Esophagus squamous epithelium (tissue), 5 donors: ENCODE results near the gene SLC51A. TPM values are rescaled to one million over a fixed set of nuclear protein-coding genes. Genes with fewer than 3 reads are reported as not detected.

Experiments
- DNase-seq: peaks from one replicate; lab custom pipeline; 2025; lab: John Stamatoyannopoulos, UW
- H3K27ac ChIP-seq, 4 donors: fragments of 200-600 bp; sonication (generic); one replicate each; pipeline ENCODE4 v1.5.1; 2016 to 2019; ENCODE audit warnings: mild to moderate bottlenecking in 1 of 4
- H3K27me3 ChIP-seq, 4 donors: fragments of 200-600 bp; sonication (generic); 1 replicate in 3 of 4; 2 replicates in 1 of 4; pipeline versions ENCODE4 v1.5.1 to v1.6.0; 2017 to 2021; ENCODE audit warnings: antibody characterized with exemption in 1 of 4
- H3K36me3 ChIP-seq, 3 donors: fragments of 200-600 bp; sonication (generic); one replicate each; pipeline ENCODE4 v1.5.1; 2016 to 2019
- H3K4me1 ChIP-seq, 3 donors: fragments of 200-600 bp; sonication (generic); one replicate each; pipeline ENCODE4 v1.5.1; 2017 to 2019
- H3K4me3 ChIP-seq, 4 donors: fragments of 200-600 bp; sonication (generic); 1 replicate in 3 of 4; 2 replicates in 1 of 4; pipeline ENCODE4 v1.5.1; 2016 to 2019; ENCODE audit warnings: mild to moderate bottlenecking in 2 of 4, moderate library complexity in 1 of 4
- H3K9me3 ChIP-seq, 3 donors: fragments of 200-600 bp; sonication (generic); one replicate each; pipeline ENCODE4 v1.5.1; 2016 to 2019
- CTCF ChIP-seq, 6 experiments: fragments of 450-650 bp in 4 of 6; fragments of 200-600 bp in 2 of 6; sonication (generic) in 2 of 6; IDR thresholded peaks; one replicate each; pipeline ENCODE4 v1.5.1; 2016 to 2019; ENCODE audit warnings: antibody characterized with exemption in 6 of 6, mild to moderate bottlenecking in 4 of 6, moderate library complexity in 4 of 6
- POLR2A ChIP-seq, 4 donors: fragments of 450-650 bp; IDR thresholded peaks; one replicate each; pipeline ENCODE4 v1.6.1; 2017; ENCODE audit warnings: antibody characterized with exemption in 4 of 4, mild to moderate bottlenecking in 4 of 4, moderate library complexity in 3 of 4
- WGBS, 2 donors: methylation state at CpG; one replicate each; pipeline ENCODE4 v1.1.5; 2018; 5-methylcytosine and 5-hydroxymethylcytosine counted together
- intact Hi-C: fragments of 100-400 bp; cut with DNase I; formaldehyde crosslinking; loops from one replicate; pipeline ENCODE4 v1.15.0; 2022
- total RNA-seq, 4 donors: library from RNA; depleted of rRNA; stranded (reverse); fragments of >200 nt; gene quantifications; one replicate each; pipeline ENCODE4 v1.1.0, GENCODE V29; 2016
- donor health status: DM: yes; HTN: yes; CAD: no.

The SLC51A gene
- total RNA-seq, 4 donors from 2014 or later = 1.1 TPM; not detected in 3

- TF ChIP-seq POLR2A (IDR thresholded peaks at IDR 0.05) (no peak), CTCF (IDR thresholded peaks at IDR 0.05) (no peak)
- intact Hi-C loops = no loop called here
- H3K4me3 ChIP-seq = no peak overlapping the region
- no peaks in the 10 kb centered on the region for H3K4me1 ChIP-seq
- no peak overlapping the region for H3K27ac ChIP-seq
- H3K27me3 ChIP-seq = no peaks in the 10 kb centered on the region
- peaks cover 0 to 31% (median 0%) of the 10 kb centered on the region in 3 donors for H3K36me3 ChIP-seq
- 86 to 90% methylated on average over 7 to 8 of the region's 12 CpGs for WGBS, 2 donors
- H3K9me3 ChIP-seq = no peaks in the 10 kb centered on the region
- DNase-seq = no peak
Measured at GRCh38 chr3:196232154-196232881, 16.0 kb downstream of the SLC51A start.

DNA sequence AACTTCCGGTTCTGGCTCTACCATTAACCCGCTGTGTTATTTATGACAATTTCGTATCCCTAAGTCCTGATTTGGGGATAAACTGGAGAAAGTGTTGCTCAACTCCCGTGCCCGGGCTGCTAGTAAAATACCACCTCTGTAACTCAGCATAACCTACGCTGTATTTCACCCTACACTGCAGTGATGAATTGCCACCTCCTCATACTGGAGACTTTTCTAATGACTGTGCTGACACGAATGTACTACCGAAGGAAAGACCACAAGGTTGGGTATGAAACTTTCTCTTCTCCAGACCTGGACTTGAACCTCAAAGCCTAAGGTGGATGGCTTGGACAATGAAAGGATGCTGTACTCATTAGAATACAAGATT lies 16.5 kb downstream of the SLC51A start:
- no peaks in the 10 kb centered on the region for H3K27me3 ChIP-seq
- H3K9me3 ChIP-seq = no peaks in the 10 kb centered on the region
- peaks cover 0 to 37% (median 3%) of the 10 kb centered on the region in 3 donors for H3K36me3 ChIP-seq
- H3K4me3 ChIP-seq = no peak overlapping the region
- intact Hi-C loops = no loop called here
- 85 to 92% methylated on average over 6 to 8 of the region's 8 CpGs for WGBS, 2 donors
- no peak for DNase-seq
- H3K27ac ChIP-seq = no peak overlapping the region
- TF ChIP-seq CTCF (IDR thresholded peaks at IDR 0.05) (no peak), POLR2A (IDR thresholded peaks at IDR 0.05) (no peak)
- H3K4me1 ChIP-seq = no peaks in the 10 kb centered on the region

GRCh38 chr3:196235452-196236122 lies 19.3 kb downstream of the SLC51A start:
- H3K27ac ChIP-seq = no peak overlapping the region
- no peak for DNase-seq
- WGBS, 2 donors = 59 to 81% methylated on average over 6 to 12 of the region's 12 CpGs

GRCh38 chr3:196236223-196236622 lies 19.9 kb downstream of the SLC51A start:
- no peak overlapping the region for H3K4me3 ChIP-seq
- peaks cover 0 to 70% (median 18%) of the 10 kb centered on the region in 3 donors for H3K36me3 ChIP-seq
- TF ChIP-seq POLR2A (IDR thresholded peaks at IDR 0.05) (no peak), CTCF (IDR thresholded peaks at IDR 0.05) (no peak)
- no peaks in the 10 kb centered on the region for H3K9me3 ChIP-seq
- no peaks in the 10 kb centered on the region for H3K4me1 ChIP-seq
- no peak for DNase-seq
- H3K27ac ChIP-seq = no peak overlapping the region
- intact Hi-C loops = no loop called here
- no peaks in the 10 kb centered on the region for H3K27me3 ChIP-seq
- WGBS, 2 donors = 92 to 95% methylated on average over 8 of the region's 8 CpGs

More at GRCh38 chr3:196235452-196236122, 19.3 kb downstream of the SLC51A start:
- Histone ChIP-seq H3K4me3 (no peak overlapping the region), H3K36me3 (peaks cover 0 to 64% (median 17%) of the 10 kb centered on the region in 3 donors), H3K27me3 (no peaks in the 10 kb centered on the region), H3K4me1 (no peaks in the 10 kb centered on the region), H3K9me3 (no peaks in the 10 kb centered on the region)
- no peak for TF ChIP-seq POLR2A (IDR thresholded peaks at IDR 0.05)
- TF ChIP-seq CTCF (IDR thresholded peaks at IDR 0.05) = no peak
- intact Hi-C loops = no loop called here

- TF ChIP-seq POLR2A (IDR thresholded peaks at IDR 0.05) = no peak
- no peak for TF ChIP-seq CTCF (IDR thresholded peaks at IDR 0.05)
- Histone ChIP-seq H3K4me1 (no peaks in the 10 kb centered on the region), H3K27me3 (no peaks in the 10 kb centered on the region), H3K27ac (no peak overlapping the region), H3K9me3 (no peaks in the 10 kb centered on the region), H3K36me3 (peaks cover 4 to 80% (median 21%) of the 10 kb centered on the region in 3 donors), H3K4me3 (no peak overlapping the region)
- 90 to 96% methylated on average over 5 of the region's 5 CpGs for WGBS, 2 donors
- intact Hi-C loops = no loop called here
- no peak for DNase-seq
Measured at GRCh38 chr3:196237203-196237602, 20.9 kb downstream of the SLC51A start.
